ENCODE data around the gene CCDC39. TPM values are rescaled to one million over a fixed set of nuclear protein-coding genes. Genes with fewer than 3 reads are reported as not detected.

CCDC39 gene
- total and polyA plus RNA-seq, 8 donors: 0.72 to 11.7 TPM; not detected in 6

GRCh38 chr3:180678231-180678630, 1.1 kb downstream of the CCDC39 start:
- Histone ChIP-seq H3K27ac (no peak overlapping the region), H3K27me3 (peaks cover 0 to 28% (median 23%) of the 10 kb centered on the region in 3 donors), H3K4me3 (no peak overlapping the region), H3K4me1 (peaks cover 6 to 25% (median 18%) of the 10 kb centered on the region in 4 donors), H3K36me3 (no peaks in the 10 kb centered on the region), H3K9me3 (no peaks in the 10 kb centered on the region)
- intact Hi-C loops (cut with DNase I; ENCODE audit: low total_unique reads): no loop called here
- TF ChIP-seq CTCF (IDR thresholded peaks at IDR 0.05): no peak
- no peak for TF ChIP-seq EP300 (IDR thresholded peaks at IDR 0.05)
- TF ChIP-seq POLR2AphosphoS5 (IDR thresholded peaks at IDR 0.05): no peak
- no peak for TF ChIP-seq POLR2A (IDR thresholded peaks at IDR 0.05)
- WGBS, 5 donors: 14 to 30% (median 21%) methylated on average over 8 of the region's 8 CpGs
- DNase-seq: no peak

- no peaks in the 10 kb centered on the region for H3K27me3 ChIP-seq
- no peaks in the 10 kb centered on the region for H3K36me3 ChIP-seq
- intact Hi-C loops (cut with DNase I; ENCODE audit: low total_unique reads): no loop called here
- H3K4me3 ChIP-seq: no peak overlapping the region
- no peaks in the 10 kb centered on the region for H3K9me3 ChIP-seq
- no peak for DNase-seq
- no peaks in the 10 kb centered on the region for H3K4me1 ChIP-seq
- 54 to 73% (median 64%) methylated on average over 2 of the region's 2 CpGs for WGBS, 5 donors
- H3K27ac ChIP-seq: no peak overlapping the region
- TF ChIP-seq EP300 (IDR thresholded peaks at IDR 0.05) (no peak), CTCF (IDR thresholded peaks at IDR 0.05) (no peak), POLR2A (IDR thresholded peaks at IDR 0.05) (no peak), POLR2AphosphoS5 (IDR thresholded peaks at IDR 0.05) (no peak)
These were observed 17.8 kb downstream of the CCDC39 start for GRCh38 chr3:180661444-180661843.

- WGBS, 5 donors: 61 to 72% (median 67%) methylated on average over 4 of the region's 4 CpGs
- DNase-seq: no peak
- intact Hi-C loops (cut with DNase I; ENCODE audit: low total_unique reads): no loop called here
- Histone ChIP-seq H3K9me3 (no peaks in the 10 kb centered on the region), H3K36me3 (no peaks in the 10 kb centered on the region), H3K27ac (no peak overlapping the region), H3K4me3 (no peak overlapping the region), H3K4me1 (no peaks in the 10 kb centered on the region), H3K27me3 (no peaks in the 10 kb centered on the region)
- TF ChIP-seq CTCF (IDR thresholded peaks at IDR 0.05) (no peak), EP300 (IDR thresholded peaks at IDR 0.05) (no peak), POLR2AphosphoS5 (IDR thresholded peaks at IDR 0.05) (no peak), POLR2A (IDR thresholded peaks at IDR 0.05) (no peak)
These were observed 22.2 kb downstream of the CCDC39 start for GRCh38 chr3:180657094-180657493.

- intact Hi-C loops (cut with DNase I; ENCODE audit: low total_unique reads): no loop called here
- TF ChIP-seq POLR2AphosphoS5 (IDR thresholded peaks at IDR 0.05) (no peak), POLR2A (IDR thresholded peaks at IDR 0.05) (no peak), CTCF (IDR thresholded peaks at IDR 0.05) (no peak), EP300 (IDR thresholded peaks at IDR 0.05) (no peak)
- Histone ChIP-seq H3K9me3 (no peaks in the 10 kb centered on the region), H3K27me3 (no peaks in the 10 kb centered on the region), H3K27ac (no peak overlapping the region), H3K36me3 (no peaks in the 10 kb centered on the region), H3K4me1 (no peaks in the 10 kb centered on the region), H3K4me3 (no peak overlapping the region)
- WGBS, 5 donors: 60 to 71% (median 66%) methylated on average over 4 of the region's 4 CpGs
- DNase-seq: no peak
These were observed 22.9 kb downstream of the CCDC39 start for GRCh38 chr3:180656406-180656805.
